SJSA1 (cell line): ENCODE results near the gene CD164. TPM values are rescaled to one million over a fixed set of nuclear protein-coding genes. Genes with fewer than 3 reads are reported as not detected.

Source experiments
- DNase-seq, 2 experiments: peaks; one replicate each; pipeline ENCODE4 v3.0.0-alpha.2; 2015 to 2020; ENCODE audit warnings: low spot score in 2 of 2, low read depth in 1 of 2
- H3K27ac ChIP-seq: fragments of 250-450 bp; sonication (Bioruptor Pico); 2 replicates; pipeline ENCODE4 v1.5.1; 2020; ENCODE audit warnings: mild to moderate bottlenecking, moderate library complexity
- H3K27me3 ChIP-seq: fragments of 250-450 bp; sonication (Bioruptor Pico); replicated peaks from 2 replicates; pipeline ENCODE4 v1.5.1; 2020; ENCODE audit warnings: mild to moderate bottlenecking, moderate library complexity
- H3K36me3 ChIP-seq: fragments of 250-450 bp; sonication (Bioruptor Pico); 2 replicates; pipeline ENCODE4 v1.5.1; 2020; ENCODE audit warnings: mild to moderate bottlenecking
- H3K4me1 ChIP-seq: fragments of 250-450 bp; sonication (Bioruptor Pico); replicated peaks from 2 replicates; pipeline ENCODE4 v1.6.1; 2021; ENCODE audit warnings: mild to moderate bottlenecking
- H3K4me3 ChIP-seq: fragments of 250-450 bp; sonication (Bioruptor Pico); 2 replicates; pipeline ENCODE4 v1.5.1; 2020; ENCODE audit warnings: mild to moderate bottlenecking
- H3K9me3 ChIP-seq: fragments of 250-450 bp; sonication (Bioruptor Pico); replicated peaks from 2 replicates; pipeline ENCODE4 v1.5.1; 2020; ENCODE audit warnings: mild to moderate bottlenecking
- total RNA-seq: library from RNA; depleted of rRNA; stranded (reverse); fragments of >200 nt; shearing (Covaris generic); gene quantifications from 2 replicates; pipeline ENCODE4 v1.2.3, GENCODE V29; 2014

Gene CD164
- total RNA-seq, 1 experiment from 2014 or later = 188 TPM

GRCh38 chr6:109389650-109390274 is 7.5 kb upstream of the CD164 start:
- Histone ChIP-seq H3K27ac (no peak overlapping the region), H3K9me3 (no peaks in the 10 kb centered on the region), H3K36me3 (no peaks in the 10 kb centered on the region), H3K27me3 (no peaks in the 10 kb centered on the region), H3K4me3 (no peak overlapping the region), H3K4me1 (peaks cover 2% of the 10 kb centered on the region)
- DNase-seq = no peak

GRCh38 chr6:109388265-109388664 is 6.0 kb upstream of the CD164 start:
- H3K36me3 ChIP-seq = no peaks in the 10 kb centered on the region
- no peak overlapping the region for H3K27ac ChIP-seq
- no peaks in the 10 kb centered on the region for H3K9me3 ChIP-seq
- H3K27me3 ChIP-seq = no peaks in the 10 kb centered on the region
- peaks cover 16% of the 10 kb centered on the region for H3K4me1 ChIP-seq
- DNase-seq = no peak
- no peak overlapping the region for H3K4me3 ChIP-seq

GRCh38 chr6:109383438-109383940 is 1.2 kb upstream of the CD164 start:
- no peaks in the 10 kb centered on the region for H3K9me3 ChIP-seq
- peak overlapping the region; percentile 99 for H3K27ac ChIP-seq
- peaks cover 24% of the 10 kb centered on the region for H3K36me3 ChIP-seq
- no peaks in the 10 kb centered on the region for H3K27me3 ChIP-seq
- H3K4me3 ChIP-seq = peak overlapping the region; percentile 90
- peaks cover 30% of the 10 kb centered on the region for H3K4me1 ChIP-seq
- DNase-seq = peak in 1 of 2 experiments; percentile 18

- DNase-seq = peak; percentile 90 to 99
- peak overlapping the region; percentile 90 for H3K4me3 ChIP-seq
- H3K27ac ChIP-seq = peak overlapping the region; percentile 99
- H3K9me3 ChIP-seq = no peaks in the 10 kb centered on the region
- H3K27me3 ChIP-seq = no peaks in the 10 kb centered on the region
- peaks cover 30% of the 10 kb centered on the region for H3K4me1 ChIP-seq
- H3K36me3 ChIP-seq = peaks cover 31% of the 10 kb centered on the region
These were observed 540 bp upstream of the CD164 start for GRCh38 chr6:109382576-109383437.

GRCh38 chr6:109381061-109381746 is 1.1 kb downstream of the CD164 start:
- Histone ChIP-seq H3K27ac (peak overlapping the region; percentile 99), H3K4me3 (peak overlapping the region; percentile 90), H3K27me3 (no peaks in the 10 kb centered on the region), H3K4me1 (peaks cover 30% of the 10 kb centered on the region), H3K36me3 (peaks cover 47% of the 10 kb centered on the region), H3K9me3 (no peaks in the 10 kb centered on the region)
- peak in 1 of 2 experiments; percentile 55 for DNase-seq

DNA sequence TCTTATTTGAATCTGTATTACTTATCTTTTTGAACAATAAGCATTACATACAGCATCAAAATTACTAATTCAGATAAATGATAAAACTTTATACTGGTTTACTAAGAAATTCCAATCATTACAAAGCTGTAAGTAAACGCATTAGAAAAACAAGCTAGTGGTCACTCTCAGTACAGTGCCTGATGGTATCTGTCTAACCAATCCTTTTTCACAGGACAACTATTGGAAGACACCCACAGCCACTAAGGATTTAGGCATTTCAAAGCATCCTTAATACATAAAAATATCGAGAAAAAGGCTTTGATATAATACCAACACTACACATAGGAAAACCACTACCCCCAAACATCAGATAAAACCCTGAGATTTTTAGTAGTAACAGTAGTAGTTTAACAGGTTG is 2.6 kb downstream of the CD164 start:
- H3K4me3 ChIP-seq = no peak overlapping the region
- H3K4me1 ChIP-seq = peaks cover 28% of the 10 kb centered on the region
- H3K9me3 ChIP-seq = no peaks in the 10 kb centered on the region
- no peaks in the 10 kb centered on the region for H3K27me3 ChIP-seq
- DNase-seq = no peak
- H3K27ac ChIP-seq = no peak overlapping the region
- H3K36me3 ChIP-seq = peaks cover 62% of the 10 kb centered on the region

GRCh38 chr6:109377717-109378116 is 4.5 kb downstream of the CD164 start:
- Histone ChIP-seq H3K27ac (no peak overlapping the region), H3K36me3 (peaks cover 81% of the 10 kb centered on the region), H3K4me3 (no peak overlapping the region), H3K9me3 (no peaks in the 10 kb centered on the region), H3K4me1 (peaks cover 14% of the 10 kb centered on the region), H3K27me3 (no peaks in the 10 kb centered on the region)
- DNase-seq = no peak

GRCh38 chr6:109374326-109374892 is 7.9 kb downstream of the CD164 start:
- no peak overlapping the region for H3K27ac ChIP-seq
- H3K4me3 ChIP-seq = no peak overlapping the region
- H3K27me3 ChIP-seq = no peaks in the 10 kb centered on the region
- DNase-seq = no peak
- H3K36me3 ChIP-seq = peaks cover 97% of the 10 kb centered on the region
- H3K4me1 ChIP-seq = peaks cover 8% of the 10 kb centered on the region
- no peaks in the 10 kb centered on the region for H3K9me3 ChIP-seq

GRCh38 chr6:109373762-109374161 is 8.5 kb downstream of the CD164 start:
- Histone ChIP-seq H3K4me1 (peaks cover 7% of the 10 kb centered on the region; the same call in 1 of the 2 replicates), H3K36me3 (peaks cover 96% of the 10 kb centered on the region), H3K4me3 (no peak overlapping the region), H3K27ac (no peak overlapping the region), H3K27me3 (no peaks in the 10 kb centered on the region), H3K9me3 (no peaks in the 10 kb centered on the region)
- DNase-seq = no peak

- Histone ChIP-seq H3K4me1 (peaks cover 7% of the 10 kb centered on the region; the same call in 1 of the 2 replicates), H3K27ac (no peak overlapping the region), H3K9me3 (no peaks in the 10 kb centered on the region), H3K4me3 (no peak overlapping the region), H3K36me3 (peaks cover 97% of the 10 kb centered on the region), H3K27me3 (no peaks in the 10 kb centered on the region)
- DNase-seq = no peak
These were observed 8.9 kb downstream of the CD164 start for GRCh38 chr6:109373331-109373730.

DNA sequence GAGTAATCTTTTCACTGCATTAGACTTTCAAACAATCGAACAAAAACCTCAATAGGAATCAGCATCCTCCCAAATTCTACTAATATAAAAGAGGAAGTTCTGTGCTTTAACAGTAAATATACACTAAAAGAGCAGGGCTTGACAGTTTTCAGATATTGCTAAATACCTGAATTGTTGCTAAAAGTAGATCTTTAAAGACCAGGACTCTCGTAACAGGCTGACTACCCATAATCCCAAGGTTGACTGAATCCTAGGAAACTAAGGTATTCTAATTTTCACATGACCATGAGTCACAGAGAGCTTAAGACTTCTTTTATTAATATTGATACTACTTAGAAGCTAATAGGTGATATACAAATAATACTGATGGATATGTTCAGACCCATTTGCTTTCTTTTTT is 10.1 kb downstream of the CD164 start:
- Histone ChIP-seq H3K4me1 (peaks cover 7% of the 10 kb centered on the region; the same call in 1 of the 2 replicates), H3K36me3 (peaks cover 97% of the 10 kb centered on the region), H3K27me3 (no peaks in the 10 kb centered on the region), H3K4me3 (no peak overlapping the region), H3K27ac (no peak overlapping the region), H3K9me3 (no peaks in the 10 kb centered on the region)
- no peak for DNase-seq

DNA sequence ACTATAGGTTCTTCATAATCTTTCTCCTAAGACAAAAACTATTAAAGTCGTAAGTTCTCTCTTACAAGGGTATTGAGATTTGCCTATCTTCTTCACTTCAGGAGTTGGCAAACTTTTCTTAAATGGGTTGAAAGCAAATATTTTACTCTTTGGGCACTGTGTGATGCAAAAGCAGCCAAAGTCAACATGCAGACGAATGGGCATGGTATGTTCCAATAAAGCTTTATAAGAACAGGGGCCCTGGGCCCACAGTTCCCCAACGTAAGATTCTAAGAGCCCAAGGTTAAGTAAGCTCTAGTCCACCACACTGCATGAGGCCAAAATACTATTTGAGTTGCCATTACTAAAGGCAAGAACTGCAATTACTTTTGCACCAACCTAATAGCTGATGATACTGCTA is 11.5 kb downstream of the CD164 start:
- peaks cover 96% of the 10 kb centered on the region for H3K36me3 ChIP-seq
- no peak overlapping the region for H3K27ac ChIP-seq
- no peak overlapping the region for H3K4me3 ChIP-seq

GRCh38 chr6:109370336-109370735 is 11.9 kb downstream of the CD164 start:
- Histone ChIP-seq H3K27ac (no peak overlapping the region), H3K9me3 (no peaks in the 10 kb centered on the region), H3K27me3 (no peaks in the 10 kb centered on the region), H3K36me3 (peaks cover 96% of the 10 kb centered on the region), H3K4me3 (no peak overlapping the region), H3K4me1 (peaks cover 7% of the 10 kb centered on the region; the same call in 1 of the 2 replicates)
- DNase-seq = no peak

More for the DNA sequence above, 11.5 kb downstream of the CD164 start:
- H3K4me1 ChIP-seq = peaks cover 7% of the 10 kb centered on the region; the same call in 1 of the 2 replicates
- no peak for DNase-seq
- H3K9me3 ChIP-seq = no peaks in the 10 kb centered on the region
- no peaks in the 10 kb centered on the region for H3K27me3 ChIP-seq
